MCF 10A (cell line): Measurements from ENCODE around the gene AMOTL2. TPM values are rescaled to one million over a fixed set of nuclear protein-coding genes. Genes with fewer than 3 reads are reported as not detected.

ENCODE experiments used
- BruUV-seq: library from RNA; stranded (reverse); fragments of 400-500 nt; replicated peaks from 2 replicates; lab custom pipeline; 2021; lab: Mats Ljungman, UMichigan
- CTCF ChIA-PET: fragments of 300-600 bp; sonication (Branson Sonifier 250); formaldehyde crosslinking; extraction: SDS; loops from one replicate; lab custom pipeline; 2021; ENCODE audit warnings: antibody characterized with exemption, inconsistent platforms; lab: Yijun Ruan, JAX
- POLR2A ChIA-PET: fragments of 300-600, 350-650 bp; sonication (Branson Sonifier 250); formaldehyde crosslinking; extraction: SDS; loops from one replicate; lab custom pipeline; 2020; ENCODE audit warnings: antibody characterized with exemption, inconsistent platforms; lab: Yijun Ruan, JAX
- DNase-seq: peaks from one replicate; pipeline ENCODE4 v3.0.0-alpha.2; 2018; ENCODE audit not compliant: unreplicated experiment
- H3K27ac Mint-ChIP-seq: one replicate; pipeline ENCODE4 v1.8.0; 2022; ENCODE audit warnings: mild to moderate bottlenecking, low read depth, mixed read lengths; ENCODE audit not compliant: unreplicated experiment
- H3K27me3 Mint-ChIP-seq: one replicate; pipeline ENCODE4 v1.8.0; 2022; ENCODE audit warnings: mixed read lengths; ENCODE audit not compliant: insufficient read depth, unreplicated experiment
- H3K36me3 Mint-ChIP-seq: one replicate; pipeline ENCODE4 v1.8.0; 2022; ENCODE audit warnings: mild to moderate bottlenecking, moderate library complexity, mixed read lengths; ENCODE audit not compliant: insufficient read depth, unreplicated experiment
- H3K4me1 Mint-ChIP-seq: one replicate; pipeline ENCODE4 v1.8.0; 2022; ENCODE audit warnings: mixed read lengths; ENCODE audit not compliant: insufficient read depth, unreplicated experiment
- H3K4me3 Mint-ChIP-seq: one replicate; pipeline ENCODE4 v1.8.0; 2022; ENCODE audit warnings: mild to moderate bottlenecking, moderate library complexity, mixed read lengths; ENCODE audit not compliant: unreplicated experiment
- H3K9me3 Mint-ChIP-seq: one replicate; pipeline ENCODE4 v1.8.0; 2022; ENCODE audit warnings: mixed read lengths; ENCODE audit not compliant: unreplicated experiment
- CTCF ChIP-seq: fragments of 200-600 bp; IDR thresholded peaks from one replicate; pipeline ENCODE4 v1.8.0; 2022; ENCODE audit warnings: antibody characterized with exemption, mild to moderate bottlenecking; ENCODE audit not compliant: unreplicated experiment
- intact Hi-C: fragments of 100-400 bp; cut with micrococcal nuclease; formaldehyde crosslinking; loops from 2 replicates; pipeline ENCODE4 v1.14.1; 2022
- total RNA-seq: library from RNA; stranded (reverse); gene quantifications from 2 replicates; pipeline ENCODE4 v1.2.3, GENCODE V29; 2022

AMOTL2 gene
- total RNA-seq, 1 experiment from 2014 or later = 137 TPM

GRCh38 chr3:134314588-134315285 is 59.5 kb downstream of the AMOTL2 start:
- Mint-ChIP-seq H3K4me1 (peaks cover 47% of the 10 kb centered on the region), H3K27ac (peak overlapping the region; percentile 89), H3K36me3 (no peaks in the 10 kb centered on the region), H3K4me3 (no peak overlapping the region), H3K27me3 (no peaks in the 10 kb centered on the region), H3K9me3 (no peaks in the 10 kb centered on the region)
- TF ChIP-seq CTCF = no peak
- ChIA-PET POLR2A (interaction anchor here (0.9 to 3.2 kb wide), 10 partner anchors 8 to 171 kb away, joined by 3 to 18 read pairs (median 6); partner anchors contain the start of genes AMOTL2, ANAPC13 and CEP63), CTCF (interaction anchor here (0.7 to 13.0 kb wide), 8 partner anchors 15 to 164 kb away, joined by 3 to 444 read pairs (median 4); partner anchors contain the start of gene ANAPC13)
- no TSS peak for BruUV-seq
- intact Hi-C loops = no loop called here
- peak; percentile 42 for DNase-seq

DNA sequence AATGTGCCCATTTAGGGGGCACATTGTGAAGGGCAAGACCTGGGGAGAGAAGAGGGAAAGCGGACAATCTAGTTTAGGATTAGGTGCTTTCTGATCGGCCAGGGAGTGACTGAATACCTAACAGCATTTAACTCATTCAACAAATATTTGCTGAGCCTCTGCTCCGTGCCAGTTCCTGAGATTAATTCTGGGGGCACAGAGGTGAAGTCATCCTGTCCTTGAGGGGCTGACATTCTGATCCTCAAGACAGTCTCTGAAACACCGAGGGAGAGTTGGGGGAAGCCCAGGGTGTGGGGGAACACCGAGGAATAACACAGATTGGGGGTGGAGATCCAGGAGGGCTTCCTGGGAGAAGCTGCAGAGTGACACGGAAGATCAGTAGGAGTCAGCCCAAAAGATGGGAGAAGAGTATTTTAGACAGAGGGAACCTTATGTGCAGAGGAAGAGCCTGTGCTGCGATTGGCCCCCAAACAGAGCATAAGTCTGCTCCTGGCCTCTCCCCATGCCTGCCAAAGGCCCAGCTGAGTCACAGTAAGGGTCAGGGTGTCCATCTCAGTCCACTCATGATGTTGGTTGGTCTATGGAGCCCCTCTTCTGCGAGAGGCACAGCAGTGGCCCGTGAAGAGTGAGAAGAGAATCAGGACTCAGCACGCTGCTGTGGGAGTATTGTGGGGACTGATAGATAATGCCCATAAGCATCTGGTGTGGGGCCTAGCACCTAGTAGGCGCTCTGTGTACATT is 60.2 kb downstream of the AMOTL2 start:
- ChIA-PET CTCF (interaction anchor here (0.6 to 13.0 kb wide), 9 partner anchors 14 to 1960 kb away, joined by 3 to 444 read pairs (median 4); partner anchors contain the start of gene ANAPC13), POLR2A (interaction anchor here (0.9 to 6.5 kb wide), 10 partner anchors 8 to 171 kb away, joined by 3 to 39 read pairs (median 6); partner anchors contain the start of genes AMOTL2, ANAPC13 and CEP63)
- Mint-ChIP-seq H3K4me1 (peaks cover 51% of the 10 kb centered on the region), H3K27me3 (no peaks in the 10 kb centered on the region), H3K36me3 (no peaks in the 10 kb centered on the region), H3K4me3 (no peak overlapping the region), H3K27ac (peak overlapping the region; percentile 89), H3K9me3 (no peaks in the 10 kb centered on the region)
- TF ChIP-seq CTCF = no peak
- intact Hi-C loops = no loop called here
- no TSS peak for BruUV-seq
- DNase-seq = no peak

DNA sequence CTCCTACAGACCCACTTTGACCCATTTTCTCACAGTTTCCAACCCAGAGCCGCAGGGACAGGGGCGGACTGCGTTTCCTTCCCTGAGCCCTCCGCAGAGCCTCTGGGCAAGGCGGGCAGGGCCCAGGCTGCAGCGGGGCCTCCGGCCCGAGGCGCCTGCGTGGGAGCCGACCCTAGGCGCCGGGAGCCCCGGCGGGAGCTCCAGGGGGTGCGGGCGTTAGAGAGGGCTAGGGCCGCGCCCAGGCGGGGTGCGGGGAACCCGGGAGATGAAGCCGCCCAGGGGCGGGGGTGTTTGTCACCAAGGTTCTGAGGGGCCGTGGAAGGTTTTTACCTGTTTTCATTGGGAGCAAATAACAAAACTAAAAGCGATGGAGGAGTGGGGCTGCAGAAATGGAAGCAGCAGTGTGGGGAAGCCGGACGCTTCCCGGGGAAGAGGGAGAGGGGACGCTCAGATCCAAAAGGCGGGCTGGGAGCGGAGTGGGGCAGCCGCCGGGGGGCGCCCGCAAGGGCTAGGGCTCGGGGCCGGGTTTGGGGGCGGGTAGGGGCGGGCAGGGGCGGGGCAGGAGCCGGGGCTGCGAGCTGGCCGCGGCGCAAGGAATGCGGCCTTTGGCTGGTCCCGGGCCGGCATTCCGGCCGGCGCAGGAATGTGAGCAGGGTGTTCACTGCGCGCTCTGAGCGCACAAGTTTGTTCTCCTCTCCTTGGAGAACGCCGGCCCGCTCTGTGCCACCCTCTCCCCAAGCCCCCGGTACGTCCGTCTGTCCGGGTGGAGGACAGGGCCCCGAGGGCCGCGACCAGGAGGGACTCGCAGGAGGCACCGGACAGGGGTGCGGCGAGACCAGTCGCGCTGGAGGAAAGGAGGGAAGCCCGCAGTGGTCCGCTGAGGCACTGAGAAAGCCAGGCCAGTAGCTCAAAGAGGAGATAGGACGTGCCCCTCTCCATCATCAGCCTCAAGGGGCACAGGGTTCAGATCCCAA is 61.1 kb downstream of the AMOTL2 start:
- peaks cover 60% of the 10 kb centered on the region for H3K4me1 Mint-ChIP-seq
- POLR2A ChIA-PET = interaction anchor here (0.6 to 6.5 kb wide), 11 partner anchors 14 to 161 kb away, joined by 3 to 39 read pairs (median 3); partner anchors contain the start of gene AMOTL2
- intact Hi-C loops = no loop called here

More for the DNA sequence above, 61.1 kb downstream of the AMOTL2 start:
- no TSS peak for BruUV-seq
- no peak for DNase-seq
- no peak overlapping the region for H3K27ac Mint-ChIP-seq
- no peak for TF ChIP-seq CTCF
- no peaks in the 10 kb centered on the region for H3K36me3 Mint-ChIP-seq
- H3K9me3 Mint-ChIP-seq = no peaks in the 10 kb centered on the region
- H3K4me3 Mint-ChIP-seq = no peak overlapping the region
- CTCF ChIA-PET = interaction anchor here (0.6 to 13.0 kb wide), 4 partner anchors 63 to 1961 kb away, joined by 3 to 444 read pairs (median 4); partner anchors contain the start of gene ANAPC13
- no peaks in the 10 kb centered on the region for H3K27me3 Mint-ChIP-seq
